Neuronal stem cell (in vitro differentiated cells): ENCODE results near the gene KBTBD4.
A peak's percentile ranks its signal among the peaks of the same experiment; 100 is the strongest.

Source experiments
- DNase-seq: peaks from one replicate; pipeline ENCODE4 v3.0.0-alpha.2; 2013; ENCODE audit warnings: low spot score
- H2AFZ ChIP-seq: one replicate; pipeline ENCODE4 v1.6.1; 2013; ENCODE audit warnings: mild to moderate bottlenecking, low read length, inconsistent platforms
- H2AK5ac ChIP-seq: 2 replicates; pipeline ENCODE4 v1.6.1; 2013; ENCODE audit warnings: low read depth, mild to moderate bottlenecking, inconsistent platforms, low read length, moderate library complexity, mixed read lengths
- H2BK120ac ChIP-seq: 2 replicates; pipeline ENCODE4 v1.6.1; 2013; ENCODE audit warnings: low read depth, mild to moderate bottlenecking, inconsistent platforms, low read length, moderate library complexity, mixed read lengths
- H2BK12ac ChIP-seq: one replicate; pipeline ENCODE4 v1.6.1; 2013; ENCODE audit warnings: low read length, inconsistent platforms
- H2BK15ac ChIP-seq: 2 replicates; pipeline ENCODE4 v1.6.1; 2013; ENCODE audit warnings: mild to moderate bottlenecking, low read length, inconsistent platforms, mixed read lengths
- H2BK5ac ChIP-seq: one replicate; pipeline ENCODE4 v1.6.1; 2013; ENCODE audit warnings: inconsistent platforms, mild to moderate bottlenecking, low read length, moderate library complexity
- H3K14ac ChIP-seq: one replicate; pipeline ENCODE4 v1.6.1; 2013; ENCODE audit warnings: low read length, inconsistent platforms
- H3K18ac ChIP-seq: 2 replicates; pipeline ENCODE4 v1.6.1; 2013; ENCODE audit warnings: low read length, inconsistent platforms
- H3K23ac ChIP-seq: 2 replicates; pipeline ENCODE4 v1.6.1; 2013; ENCODE audit warnings: low read depth, mild to moderate bottlenecking, mixed read lengths, low read length, inconsistent platforms; ENCODE audit not compliant: poor library complexity
- H3K27ac ChIP-seq: replicated peaks from 3 replicates; pipeline ENCODE4 v1.5.1; 2013; ENCODE audit warnings: low read length, inconsistent platforms
- H3K27me3 ChIP-seq, 3 experiments: 2 replicates each; pipeline ENCODE4 v1.6.1; 2013; ENCODE audit warnings: low read length in 3 of 3, mild to moderate bottlenecking in 2 of 3, inconsistent platforms in 1 of 3, low read depth in 1 of 3, mixed read lengths in 1 of 3, moderate library complexity in 1 of 3; ENCODE audit not compliant: control insufficient read depth in 3 of 3, insufficient read depth in 3 of 3
- H3K36me3 ChIP-seq, 2 donors: replicated peaks in 1 of 2; 2 replicates each; pipeline ENCODE4 v1.6.1; 2013; ENCODE audit warnings: low read length in 2 of 2; ENCODE audit not compliant: control insufficient read depth in 2 of 2, insufficient read depth in 2 of 2
- H3K4ac ChIP-seq: 2 replicates; pipeline ENCODE4 v1.6.1; 2013; ENCODE audit warnings: inconsistent platforms, mild to moderate bottlenecking, low read length, moderate library complexity
- H3K4me1 ChIP-seq, 2 donors: 1 replicate in 1 of 2; 2 replicates in 1 of 2; pipeline ENCODE4 v1.6.1; 2013; ENCODE audit warnings: low read length in 2 of 2, low read depth in 1 of 2; ENCODE audit not compliant: control insufficient read depth in 2 of 2, insufficient read depth in 1 of 2
- H3K4me2 ChIP-seq: one replicate; pipeline ENCODE4 v1.6.1; 2013; ENCODE audit warnings: mild to moderate bottlenecking, low read length, inconsistent platforms; ENCODE audit not compliant: insufficient read depth, poor library complexity, severe bottlenecking
- H3K4me3 ChIP-seq, 2 donors: 2 replicates each; pipeline ENCODE4 v1.5.1; 2013; ENCODE audit warnings: low read length in 2 of 2, mild to moderate bottlenecking in 2 of 2, inconsistent platforms in 1 of 2, moderate library complexity in 1 of 2
- H3K79me1 ChIP-seq: one replicate; pipeline ENCODE4 v1.6.1; 2013; ENCODE audit warnings: low read depth, mild to moderate bottlenecking, inconsistent platforms, low read length, moderate library complexity
- H3K9ac ChIP-seq: one replicate; pipeline ENCODE4 v1.6.1; 2013; ENCODE audit warnings: mild to moderate bottlenecking, low read depth, low read length, inconsistent platforms; ENCODE audit not compliant: poor library complexity
- H3K9me3 ChIP-seq, 2 donors: replicated peaks in 1 of 2; 2 replicates each; pipeline versions ENCODE3 to v1.6.1; 2013; ENCODE audit warnings: low read length in 2 of 2, mild to moderate bottlenecking in 2 of 2, inconsistent platforms in 1 of 2, low read depth in 1 of 2, mixed read lengths in 1 of 2, moderate library complexity in 1 of 2; ENCODE audit not compliant: control insufficient read depth in 2 of 2, insufficient read depth in 1 of 2
- H4K8ac ChIP-seq: one replicate; pipeline ENCODE4 v1.6.1; 2013; ENCODE audit warnings: low read depth, mild to moderate bottlenecking, inconsistent platforms, low read length, moderate library complexity
- H4K91ac ChIP-seq: one replicate; pipeline ENCODE4 v1.6.1; 2013; ENCODE audit warnings: low read length, low read depth, mild to moderate bottlenecking, inconsistent platforms; ENCODE audit not compliant: poor library complexity
- WGBS, 2 donors: extraction: QIAGEN DNeasy Blood & Tissue Kit; methylation state at CpG; one replicate each; pipeline ENCODE4 v1.1.7; 2013; ENCODE audit warnings: missing lambda C conversion rate in 2 of 2, mixed read lengths in 1 of 2; ENCODE audit not compliant: insufficient read length in 2 of 2, insufficient replicate concordance in 1 of 2; ENCODE audit errors: extremely low coverage in 2 of 2; 5-methylcytosine and 5-hydroxymethylcytosine counted together

KBTBD4 gene

DNA sequence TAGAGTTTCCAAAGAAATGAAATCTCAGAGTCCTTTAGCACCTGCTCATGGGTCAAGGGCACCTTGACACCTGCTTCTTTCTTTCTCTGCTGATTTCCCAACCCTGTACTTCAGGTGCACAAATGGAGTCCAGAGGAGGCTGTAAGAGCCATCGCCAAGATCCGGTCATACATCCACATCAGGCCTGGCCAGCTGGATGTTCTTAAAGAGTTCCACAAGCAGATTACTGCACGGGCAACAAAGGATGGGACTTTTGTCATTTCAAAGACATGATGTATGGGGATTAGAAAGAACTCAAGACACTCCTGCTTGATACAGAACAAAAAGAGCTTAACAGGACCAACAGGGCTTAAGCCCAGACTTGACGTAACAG lies 7.4 kb downstream of the KBTBD4 start:
- Histone ChIP-seq H2BK12ac (no peak overlapping the region), H2BK15ac (no peak overlapping the region), H3K4ac (no peak overlapping the region), H2BK5ac (no peak overlapping the region), H3K14ac (no peak overlapping the region), H3K36me3 (peaks cover 20 to 63% of the 10 kb centered on the region in 2 donors), H3K27ac (no peak overlapping the region), H3K79me1 (peaks cover 4% of the 10 kb centered on the region), H3K4me1 (no peaks in the 10 kb centered on the region), H3K9me3 (peaks cover 0 to 2% of the 10 kb centered on the region in 2 donors), H4K8ac (no peak overlapping the region), H3K4me2 (no peak overlapping the region), H2AK5ac (no peak overlapping the region), H3K18ac (no peak overlapping the region), H3K27me3 (no peaks in the 10 kb centered on the region), H4K91ac (no peak overlapping the region), H3K9ac (no peak overlapping the region), H2AFZ (no peak overlapping the region), H3K4me3 (no peak overlapping the region), H2BK120ac (no peak overlapping the region), H3K23ac (no peak overlapping the region)
- DNase-seq: no peak
- no CpG with 5 or more reads among the region's 4 CpGs for WGBS, 2 donors

DNA sequence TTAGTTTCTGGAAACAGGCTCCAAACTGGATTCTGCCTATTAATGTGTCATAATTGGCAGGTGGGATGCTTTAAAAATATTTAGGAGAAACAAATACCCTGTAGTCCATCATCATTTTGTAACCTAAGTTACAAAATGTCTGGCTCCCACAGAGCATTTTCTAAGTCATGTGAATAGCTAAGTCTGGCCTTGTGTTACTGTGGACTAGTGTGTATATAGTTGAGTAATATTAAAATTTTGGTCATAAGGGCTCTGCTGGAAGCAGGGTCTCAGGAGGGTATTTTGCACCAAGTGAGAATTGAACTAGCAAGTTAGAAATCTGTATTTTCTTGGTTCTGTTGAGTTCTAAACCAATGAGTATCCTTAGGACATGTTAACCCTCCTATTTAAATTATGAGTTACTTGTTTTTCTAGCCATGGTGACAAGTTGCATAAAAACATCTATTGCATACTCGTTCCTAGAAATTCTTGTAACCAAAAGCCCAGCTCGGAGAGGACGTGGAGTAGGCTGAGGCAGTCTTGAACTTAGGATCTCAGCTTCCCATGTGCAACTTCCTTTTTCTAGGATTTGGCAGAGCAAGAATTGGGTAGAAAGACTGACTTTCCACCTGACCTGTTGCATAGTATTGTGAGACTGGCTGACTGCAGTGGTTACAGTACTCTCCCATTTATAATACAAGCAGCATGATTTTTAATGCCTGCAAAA lies 8.0 kb downstream of the KBTBD4 start:
- H3K4me3 ChIP-seq: no peak overlapping the region
- peaks cover 20 to 60% of the 10 kb centered on the region in 2 donors for H3K36me3 ChIP-seq
- WGBS, 2 donors: no CpG with 5 or more reads among the region's 3 CpGs
- H2AFZ ChIP-seq: no peak overlapping the region
- peaks cover 0 to 2% of the 10 kb centered on the region in 2 donors for H3K9me3 ChIP-seq
- no peak overlapping the region for H2BK15ac ChIP-seq
- peaks cover 7% of the 10 kb centered on the region for H3K79me1 ChIP-seq
- H2BK5ac ChIP-seq: no peak overlapping the region
- no peak overlapping the region for H2BK120ac ChIP-seq
- no peak overlapping the region for H3K14ac ChIP-seq
- H3K27ac ChIP-seq: no peak overlapping the region
- no peak overlapping the region for H3K9ac ChIP-seq
- no peak for DNase-seq
- H3K27me3 ChIP-seq: no peaks in the 10 kb centered on the region
- H3K18ac ChIP-seq: no peak overlapping the region
- H4K8ac ChIP-seq: no peak overlapping the region
- no peak overlapping the region for H4K91ac ChIP-seq
- no peaks in the 10 kb centered on the region for H3K4me1 ChIP-seq
- H3K4me2 ChIP-seq: no peak overlapping the region
- no peak overlapping the region for H2BK12ac ChIP-seq
- H2AK5ac ChIP-seq: no peak overlapping the region
- no peak overlapping the region for H3K4ac ChIP-seq
- H3K23ac ChIP-seq: no peak overlapping the region

GRCh38 chr11:47569646-47570045 lies 9.1 kb downstream of the KBTBD4 start:
- no peak overlapping the region for H3K14ac ChIP-seq
- no peak overlapping the region for H4K91ac ChIP-seq
- H2BK15ac ChIP-seq: no peak overlapping the region
- H3K9me3 ChIP-seq: no peaks in the 10 kb centered on the region
- H4K8ac ChIP-seq: no peak overlapping the region
- peaks cover 0 to 4% of the 10 kb centered on the region in 2 donors for H3K4me1 ChIP-seq
- H3K18ac ChIP-seq: no peak overlapping the region
- no peak overlapping the region for H3K9ac ChIP-seq
- H3K4me2 ChIP-seq: no peak overlapping the region
- no peak overlapping the region for H2AK5ac ChIP-seq
- H3K23ac ChIP-seq: no peak overlapping the region
- DNase-seq: no peak
- H3K27ac ChIP-seq: no peak overlapping the region
- WGBS, 2 donors: no CpG with 5 or more reads among the region's 7 CpGs
- H3K79me1 ChIP-seq: peaks cover 10% of the 10 kb centered on the region
- no peak overlapping the region for H3K4ac ChIP-seq
- H3K4me3 ChIP-seq: no peak overlapping the region
- H2BK12ac ChIP-seq: no peak overlapping the region
- no peak overlapping the region for H2BK120ac ChIP-seq
- H2AFZ ChIP-seq: no peak overlapping the region
- H3K27me3 ChIP-seq: peaks cover 0 to 3% (median 0%) of the 10 kb centered on the region in 3 experiments
- H2BK5ac ChIP-seq: no peak overlapping the region
- H3K36me3 ChIP-seq: peaks cover 20 to 51% of the 10 kb centered on the region in 2 donors

DNA sequence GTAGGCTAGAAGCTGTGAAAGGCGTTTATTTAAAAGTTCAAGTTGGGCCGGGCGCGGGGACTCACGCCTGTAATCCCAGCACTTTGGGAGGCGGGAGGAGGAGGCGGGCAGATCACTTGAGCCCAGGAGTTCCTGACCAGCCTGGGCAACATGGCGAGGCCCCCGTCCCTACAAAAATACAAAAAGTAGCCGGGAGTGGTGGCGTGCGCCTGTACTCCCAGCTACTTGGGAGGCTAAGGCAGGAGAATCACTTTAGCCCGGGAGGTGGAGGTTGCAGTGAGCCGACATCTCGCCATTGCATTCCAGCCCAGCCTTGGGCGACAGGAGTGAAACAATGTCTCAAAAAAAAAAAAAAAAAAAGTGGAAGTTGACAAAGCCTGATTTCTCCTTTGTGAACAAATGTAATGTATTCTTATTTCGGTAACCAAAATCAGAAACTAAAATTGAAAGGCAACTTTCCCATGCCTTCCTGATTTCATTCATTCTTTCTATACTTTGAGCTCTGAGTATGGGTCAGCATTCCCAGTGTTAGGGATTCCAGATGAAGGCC lies 12.5 kb downstream of the KBTBD4 start:
- no peak overlapping the region for H2BK15ac ChIP-seq
- peak overlapping the region; percentile 93 for H2AFZ ChIP-seq
- H3K9me3 ChIP-seq: no peaks in the 10 kb centered on the region
- H2BK5ac ChIP-seq: no peak overlapping the region
- H3K27ac ChIP-seq: no peak overlapping the region
- H3K27me3 ChIP-seq: peaks cover 0 to 3% (median 0%) of the 10 kb centered on the region in 3 experiments
- H2AK5ac ChIP-seq: no peak overlapping the region
- no peak overlapping the region for H2BK12ac ChIP-seq
- peak overlapping the region; percentile 97 for H3K23ac ChIP-seq
- H4K91ac ChIP-seq: peak overlapping the region; percentile 53
- H3K9ac ChIP-seq: peak overlapping the region; percentile 96
- peak overlapping the region; percentile 99 for H3K18ac ChIP-seq
- H3K79me1 ChIP-seq: peaks cover 6% of the 10 kb centered on the region
- peak overlapping the region; percentile 94 for H3K14ac ChIP-seq
- H3K36me3 ChIP-seq: peaks cover 2 to 17% of the 10 kb centered on the region in 2 donors
- DNase-seq: no peak
- H2BK120ac ChIP-seq: peak overlapping the region; percentile 97
- WGBS, 2 donors: no CpG with 5 or more reads among the region's 17 CpGs
- peak overlapping the region; percentile 99 for H4K8ac ChIP-seq
- H3K4me3 ChIP-seq: peak overlapping the region; percentile 56 to 86
- H3K4me2 ChIP-seq: peak overlapping the region; percentile 73
- H3K4ac ChIP-seq: peak overlapping the region; percentile 97
- H3K4me1 ChIP-seq: peaks cover 0 to 4% of the 10 kb centered on the region in 2 donors
